ENCODE measurements around the gene PLEKHG4B. TPM values are rescaled to one million over a fixed set of nuclear protein-coding genes. Genes with fewer than 3 reads are reported as not detected.

Gene PLEKHG4B
- total RNA-seq, 1 experiment from 2014 or later: 51.4 TPM

DNA sequence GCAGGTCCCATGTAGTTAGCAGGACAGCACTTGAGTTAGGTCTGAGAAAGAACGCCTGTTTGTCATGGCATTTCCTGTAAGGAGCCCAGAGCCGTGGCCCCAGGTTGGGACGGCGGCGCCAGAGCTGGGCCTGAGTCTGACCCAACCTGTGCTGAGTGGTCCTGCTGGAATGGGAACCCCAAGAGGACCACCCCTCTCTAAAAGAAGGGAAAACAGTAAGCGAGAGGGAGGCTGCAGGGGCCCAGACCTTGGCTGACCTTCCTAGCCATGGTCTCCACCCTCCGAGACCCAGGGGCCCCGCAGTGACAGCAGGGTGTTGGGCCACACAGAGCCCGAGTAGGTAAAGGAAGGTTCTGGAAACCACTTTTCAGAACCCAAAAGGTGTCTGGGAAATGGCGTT, 97.5 kb downstream of the PLEKHG4B start:
- TF ChIP-seq, protein P1, sequence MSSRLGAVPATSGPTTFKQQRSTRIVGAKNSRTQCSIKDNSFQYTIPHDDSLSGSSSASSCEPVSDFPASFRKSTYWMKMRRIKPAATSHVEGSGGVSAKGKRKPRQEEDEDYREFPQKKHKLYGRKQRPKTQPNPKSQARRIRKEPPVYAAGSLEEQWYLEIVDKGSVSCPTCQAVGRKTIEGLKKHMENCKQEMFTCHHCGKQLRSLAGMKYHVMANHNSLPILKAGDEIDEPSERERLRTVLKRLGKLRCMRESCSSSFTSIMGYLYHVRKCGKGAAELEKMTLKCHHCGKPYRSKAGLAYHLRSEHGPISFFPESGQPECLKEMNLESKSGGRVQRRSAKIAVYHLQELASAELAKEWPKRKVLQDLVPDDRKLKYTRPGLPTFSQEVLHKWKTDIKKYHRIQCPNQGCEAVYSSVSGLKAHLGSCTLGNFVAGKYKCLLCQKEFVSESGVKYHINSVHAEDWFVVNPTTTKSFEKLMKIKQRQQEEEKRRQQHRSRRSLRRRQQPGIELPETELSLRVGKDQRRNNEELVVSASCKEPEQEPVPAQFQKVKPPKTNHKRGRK (CRISPR knock-in tag; IDR thresholded peaks at IDR 0.05; ENCODE audit: borderline replicate concordance): no peak
- TF ChIP-seq IRF2 (CRISPR knock-in tag; IDR thresholded peaks at IDR 0.05; ENCODE audit: borderline replicate concordance, low read depth) (no peak), MXD4 (CRISPR knock-in tag; IDR thresholded peaks at IDR 0.05; ENCODE audit: borderline replicate concordance) (no peak), ATF1 (CRISPR knock-in tag; IDR thresholded peaks at IDR 0.05) (no peak), GRHL2 (CRISPR knock-in tag; IDR thresholded peaks at IDR 0.05; ENCODE audit: insufficient replicate concordance, severe bottlenecking) (no peak), TCF7 (CRISPR knock-in tag; IDR thresholded peaks at IDR 0.05; ENCODE audit: low read depth) (no peak), TP53 (CRISPR knock-in tag; IDR thresholded peaks at IDR 0.05) (no peak)
- TF ChIP-seq, protein P2, sequence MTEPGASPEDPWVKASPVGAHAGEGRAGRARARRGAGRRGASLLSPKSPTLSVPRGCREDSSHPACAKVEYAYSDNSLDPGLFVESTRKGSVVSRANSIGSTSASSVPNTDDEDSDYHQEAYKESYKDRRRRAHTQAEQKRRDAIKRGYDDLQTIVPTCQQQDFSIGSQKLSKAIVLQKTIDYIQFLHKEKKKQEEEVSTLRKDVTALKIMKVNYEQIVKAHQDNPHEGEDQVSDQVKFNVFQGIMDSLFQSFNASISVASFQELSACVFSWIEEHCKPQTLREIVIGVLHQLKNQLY (CRISPR knock-in tag; IDR thresholded peaks at IDR 0.05): no peak
- TF ChIP-seq, protein P3, sequence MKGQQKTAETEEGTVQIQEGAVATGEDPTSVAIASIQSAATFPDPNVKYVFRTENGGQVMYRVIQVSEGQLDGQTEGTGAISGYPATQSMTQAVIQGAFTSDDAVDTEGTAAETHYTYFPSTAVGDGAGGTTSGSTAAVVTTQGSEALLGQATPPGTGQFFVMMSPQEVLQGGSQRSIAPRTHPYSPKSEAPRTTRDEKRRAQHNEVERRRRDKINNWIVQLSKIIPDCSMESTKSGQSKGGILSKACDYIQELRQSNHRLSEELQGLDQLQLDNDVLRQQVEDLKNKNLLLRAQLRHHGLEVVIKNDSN (CRISPR knock-in tag; IDR thresholded peaks at IDR 0.05): no peak
- TF ChIP-seq, protein P4, sequence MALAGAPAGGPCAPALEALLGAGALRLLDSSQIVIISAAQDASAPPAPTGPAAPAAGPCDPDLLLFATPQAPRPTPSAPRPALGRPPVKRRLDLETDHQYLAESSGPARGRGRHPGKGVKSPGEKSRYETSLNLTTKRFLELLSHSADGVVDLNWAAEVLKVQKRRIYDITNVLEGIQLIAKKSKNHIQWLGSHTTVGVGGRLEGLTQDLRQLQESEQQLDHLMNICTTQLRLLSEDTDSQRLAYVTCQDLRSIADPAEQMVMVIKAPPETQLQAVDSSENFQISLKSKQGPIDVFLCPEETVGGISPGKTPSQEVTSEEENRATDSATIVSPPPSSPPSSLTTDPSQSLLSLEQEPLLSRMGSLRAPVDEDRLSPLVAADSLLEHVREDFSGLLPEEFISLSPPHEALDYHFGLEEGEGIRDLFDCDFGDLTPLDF (CRISPR knock-in tag; IDR thresholded peaks at IDR 0.05): no peak
- TF ChIP-seq, protein P5, sequence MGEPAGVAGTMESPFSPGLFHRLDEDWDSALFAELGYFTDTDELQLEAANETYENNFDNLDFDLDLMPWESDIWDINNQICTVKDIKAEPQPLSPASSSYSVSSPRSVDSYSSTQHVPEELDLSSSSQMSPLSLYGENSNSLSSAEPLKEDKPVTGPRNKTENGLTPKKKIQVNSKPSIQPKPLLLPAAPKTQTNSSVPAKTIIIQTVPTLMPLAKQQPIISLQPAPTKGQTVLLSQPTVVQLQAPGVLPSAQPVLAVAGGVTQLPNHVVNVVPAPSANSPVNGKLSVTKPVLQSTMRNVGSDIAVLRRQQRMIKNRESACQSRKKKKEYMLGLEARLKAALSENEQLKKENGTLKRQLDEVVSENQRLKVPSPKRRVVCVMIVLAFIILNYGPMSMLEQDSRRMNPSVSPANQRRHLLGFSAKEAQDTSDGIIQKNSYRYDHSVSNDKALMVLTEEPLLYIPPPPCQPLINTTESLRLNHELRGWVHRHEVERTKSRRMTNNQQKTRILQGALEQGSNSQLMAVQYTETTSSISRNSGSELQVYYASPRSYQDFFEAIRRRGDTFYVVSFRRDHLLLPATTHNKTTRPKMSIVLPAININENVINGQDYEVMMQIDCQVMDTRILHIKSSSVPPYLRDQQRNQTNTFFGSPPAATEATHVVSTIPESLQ (CRISPR knock-in tag; IDR thresholded peaks at IDR 0.05): no peak
- Mint-ChIP-seq H3K27me3 (ENCODE audit: low read depth) (no peaks in the 10 kb centered on the region; the same call in 1 of the 2 replicates), H3K4me3 (no peak overlapping the region), H3K36me3 (no peaks in the 10 kb centered on the region), H3K27ac (no peak overlapping the region), H3K9me3 (no peaks in the 10 kb centered on the region), H3K4me1 (peaks cover 8% of the 10 kb centered on the region)
- ChIA-PET POLR2A (no interaction called here), CTCF (interaction anchor here (1.5 kb wide), 1 partner anchor 13 kb away, joined by 6 read pairs; no protein-coding TSS in a partner anchor)
- ATAC-seq (no peak), DNase-seq (ENCODE audit: low spot score) (no peak)

DNA sequence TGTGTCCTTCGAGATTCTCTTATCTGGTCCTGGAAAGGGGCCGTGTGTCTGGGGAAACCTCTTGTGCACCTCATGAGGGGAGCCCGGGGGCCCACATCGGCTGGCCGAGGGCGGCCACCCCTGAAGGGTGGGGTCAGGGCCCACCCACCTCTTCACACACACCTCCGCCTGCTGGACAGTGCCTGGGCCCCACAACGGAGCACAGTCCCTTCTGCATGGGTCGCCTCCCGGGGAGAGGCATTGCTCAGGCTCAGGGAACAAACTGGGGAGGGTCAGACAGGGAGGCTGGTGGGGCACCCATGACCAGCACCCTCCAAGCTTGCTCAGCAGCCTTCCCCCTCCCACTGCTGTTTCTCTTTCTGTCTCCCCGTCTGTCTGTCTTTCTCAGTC, 98.0 kb downstream of the PLEKHG4B start:
- no peak overlapping the region for H3K27ac Mint-ChIP-seq
- H3K4me3 Mint-ChIP-seq: no peak overlapping the region
- H3K27me3 Mint-ChIP-seq (ENCODE audit: low read depth): no peaks in the 10 kb centered on the region; the same call in 1 of the 2 replicates
- H3K9me3 Mint-ChIP-seq: no peaks in the 10 kb centered on the region
- H3K4me1 Mint-ChIP-seq: peaks cover 8% of the 10 kb centered on the region
- no peak for TF ChIP-seq ZNF121 (CRISPR knock-in tag; IDR thresholded peaks at IDR 0.05)
- TF ChIP-seq CREM (CRISPR knock-in tag; IDR thresholded peaks at IDR 0.05): no peak
- no peak for TF ChIP-seq ZNF671 (CRISPR knock-in tag; IDR thresholded peaks at IDR 0.05)
- TF ChIP-seq, protein P6, sequence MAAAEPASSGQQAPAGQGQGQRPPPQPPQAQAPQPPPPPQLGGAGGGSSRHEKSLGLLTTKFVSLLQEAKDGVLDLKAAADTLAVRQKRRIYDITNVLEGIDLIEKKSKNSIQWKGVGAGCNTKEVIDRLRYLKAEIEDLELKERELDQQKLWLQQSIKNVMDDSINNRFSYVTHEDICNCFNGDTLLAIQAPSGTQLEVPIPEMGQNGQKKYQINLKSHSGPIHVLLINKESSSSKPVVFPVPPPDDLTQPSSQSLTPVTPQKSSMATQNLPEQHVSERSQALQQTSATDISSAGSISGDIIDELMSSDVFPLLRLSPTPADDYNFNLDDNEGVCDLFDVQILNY (CRISPR knock-in tag; IDR thresholded peaks at IDR 0.05): no peak
- no peak for TF ChIP-seq RORB (CRISPR knock-in tag; IDR thresholded peaks at IDR 0.05)
- TF ChIP-seq, protein P7, sequence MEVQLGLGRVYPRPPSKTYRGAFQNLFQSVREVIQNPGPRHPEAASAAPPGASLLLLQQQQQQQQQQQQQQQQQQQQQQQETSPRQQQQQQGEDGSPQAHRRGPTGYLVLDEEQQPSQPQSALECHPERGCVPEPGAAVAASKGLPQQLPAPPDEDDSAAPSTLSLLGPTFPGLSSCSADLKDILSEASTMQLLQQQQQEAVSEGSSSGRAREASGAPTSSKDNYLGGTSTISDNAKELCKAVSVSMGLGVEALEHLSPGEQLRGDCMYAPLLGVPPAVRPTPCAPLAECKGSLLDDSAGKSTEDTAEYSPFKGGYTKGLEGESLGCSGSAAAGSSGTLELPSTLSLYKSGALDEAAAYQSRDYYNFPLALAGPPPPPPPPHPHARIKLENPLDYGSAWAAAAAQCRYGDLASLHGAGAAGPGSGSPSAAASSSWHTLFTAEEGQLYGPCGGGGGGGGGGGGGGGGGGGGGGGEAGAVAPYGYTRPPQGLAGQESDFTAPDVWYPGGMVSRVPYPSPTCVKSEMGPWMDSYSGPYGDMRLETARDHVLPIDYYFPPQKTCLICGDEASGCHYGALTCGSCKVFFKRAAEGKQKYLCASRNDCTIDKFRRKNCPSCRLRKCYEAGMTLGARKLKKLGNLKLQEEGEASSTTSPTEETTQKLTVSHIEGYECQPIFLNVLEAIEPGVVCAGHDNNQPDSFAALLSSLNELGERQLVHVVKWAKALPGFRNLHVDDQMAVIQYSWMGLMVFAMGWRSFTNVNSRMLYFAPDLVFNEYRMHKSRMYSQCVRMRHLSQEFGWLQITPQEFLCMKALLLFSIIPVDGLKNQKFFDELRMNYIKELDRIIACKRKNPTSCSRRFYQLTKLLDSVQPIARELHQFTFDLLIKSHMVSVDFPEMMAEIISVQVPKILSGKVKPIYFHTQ (CRISPR knock-in tag; IDR thresholded peaks at IDR 0.05): no peak
- TF ChIP-seq SMAD4 (CRISPR knock-in tag; IDR thresholded peaks at IDR 0.05): no peak
- TF ChIP-seq ZNF423 (CRISPR knock-in tag; IDR thresholded peaks at IDR 0.05): no peak
- no peak for TF ChIP-seq ZNF138 (CRISPR knock-in tag; conservative IDR thresholded peaks at IDR 0.05)
- no peak for TF ChIP-seq SOX15 (CRISPR knock-in tag; IDR thresholded peaks at IDR 0.05)
- POLR2A ChIA-PET: no interaction called here
- CTCF ChIA-PET: no interaction called here
- DNase-seq (ENCODE audit: low spot score) (no peak), ATAC-seq (no peak)
- no peaks in the 10 kb centered on the region for H3K36me3 Mint-ChIP-seq

All from WTC11 (cell line).